PFSK-1 (cell line): ENCODE results near the gene BCAT1.

Experiments used
- FOXP2 ChIP-seq: optimal IDR thresholded peaks from 2 replicates; pipeline ENCODE3; 2011; ENCODE audit warnings: borderline replicate concordance, control low read depth, inconsistent platforms; ENCODE audit not compliant: insufficient read depth; ENCODE audit errors: extremely low read length, extremely low read depth
- POLR2AphosphoS5 ChIP-seq: IDR thresholded peaks from 2 replicates; pipeline ENCODE4 v1.6.1; 2012; ENCODE audit warnings: low read depth, mild to moderate bottlenecking, control low read depth, low read length, moderate library complexity
- REST ChIP-seq, 2 experiments: IDR thresholded peaks; 2 replicates each; pipeline versions ENCODE4 v1.6.1 to v1.8.0; 2011 to 2012; ENCODE audit warnings: low read depth in 2 of 2, low read length in 2 of 2, control low read depth in 1 of 2, inconsistent platforms in 1 of 2, mild to moderate bottlenecking in 1 of 2, moderate library complexity in 1 of 2; ENCODE audit not compliant: insufficient read depth in 1 of 2
- SIN3A ChIP-seq: IDR thresholded peaks from 2 replicates; pipeline ENCODE4 v1.6.1; 2012; ENCODE audit warnings: mild to moderate bottlenecking, low read length, moderate library complexity, borderline replicate concordance; ENCODE audit not compliant: insufficient read depth
- TAF1 ChIP-seq: IDR thresholded peaks from 2 replicates; pipeline ENCODE4 v1.6.1; 2012; ENCODE audit warnings: low read length, control low read depth, borderline replicate concordance; ENCODE audit not compliant: insufficient read depth

Gene BCAT1

GRCh38 chr12:24818351-24818750 lies 130.6 kb downstream of the BCAT1 start:
- TF ChIP-seq SIN3A (no peak), TAF1 (no peak)

GRCh38 chr12:24815114-24815423 lies 133.8 kb downstream of the BCAT1 start:
- TF ChIP-seq SIN3A: no peak
- no peak for TF ChIP-seq FOXP2
- TF ChIP-seq POLR2AphosphoS5: no peak
- TF ChIP-seq TAF1: no peak
- TF ChIP-seq REST (IDR thresholded peaks at IDR 0.05; ENCODE audit: insufficient read depth in 1 of 2, low read depth in 2 of 2, low read length in 2 of 2): no peak

GRCh38 chr12:24814379-24815113 lies 134.4 kb downstream of the BCAT1 start:
- TF ChIP-seq TAF1: no peak
- TF ChIP-seq SIN3A: no peak
- TF ChIP-seq POLR2AphosphoS5: no peak
- TF ChIP-seq REST (IDR thresholded peaks at IDR 0.05; ENCODE audit: insufficient read depth in 1 of 2, low read depth in 2 of 2, low read length in 2 of 2): no peak
- TF ChIP-seq FOXP2: no peak

- no peak for TF ChIP-seq TAF1
- TF ChIP-seq SIN3A: no peak
- TF ChIP-seq REST (IDR thresholded peaks at IDR 0.05; ENCODE audit: insufficient read depth in 1 of 2, low read depth in 2 of 2, low read length in 2 of 2): no peak
- TF ChIP-seq POLR2AphosphoS5: no peak
- TF ChIP-seq FOXP2: no peak
These were observed 138.5 kb downstream of the BCAT1 start for GRCh38 chr12:24810378-24810777.

GRCh38 chr12:24808651-24809050 lies 140.2 kb downstream of the BCAT1 start:
- TF ChIP-seq REST (IDR thresholded peaks at IDR 0.05; ENCODE audit: insufficient read depth in 1 of 2, low read depth in 2 of 2, low read length in 2 of 2) (no peak), POLR2AphosphoS5 (no peak), SIN3A (no peak), FOXP2 (no peak), TAF1 (no peak)
